SK-N-SH (cell line): Measurements from ENCODE around the gene VCPKMT. TPM values are rescaled to one million over a fixed set of nuclear protein-coding genes. Genes with fewer than 3 reads are reported as not detected.
A peak's percentile ranks its signal among the peaks of the same experiment; 100 is the strongest.

ENCODE experiments used
- CTCF ChIA-PET: fragments of 300-600, 350-600 bp; formaldehyde crosslinking; extraction: SDS; loops from one replicate; lab custom pipeline; 2021; lab: Yijun Ruan, JAX
- POLR2A ChIA-PET: fragments of 350-600 bp; sonication (Branson Sonifier 250); formaldehyde crosslinking; extraction: SDS; loops from one replicate; lab custom pipeline; 2020; ENCODE audit warnings: antibody characterized with exemption, inconsistent platforms; lab: Yijun Ruan, JAX
- DNase-seq: peaks from one replicate; pipeline ENCODE4 v3.0.0; 2012
- H2AFZ ChIP-seq: fragments of 200-600 bp; sonication (generic); 2 replicates; pipeline ENCODE4 v1.8.1; 2016; ENCODE audit warnings: antibody characterized with exemption, mild to moderate bottlenecking, low read depth
- H3F3A ChIP-seq: fragments of 200-600 bp; sonication (generic); replicated peaks from 2 replicates; pipeline ENCODE3; 2016; ENCODE audit warnings: antibody characterized with exemption, mild to moderate bottlenecking; ENCODE audit not compliant: insufficient read depth
- H3K27ac ChIP-seq, 2 experiments: fragments of 200-500 bp in 1 of 2; fragments of 200-600 bp in 1 of 2; sonication (Bioruptor generic) in 1 of 2; sonication (generic), shearing (Covaris generic) in 1 of 2; 2 replicates each; pipeline versions ENCODE4 v1.5.1 to v1.6.1; 2014 to 2016; ENCODE audit warnings: low read depth in 2 of 2, inconsistent platforms in 1 of 2, low read length in 1 of 2, mild to moderate bottlenecking in 1 of 2, mixed read lengths in 1 of 2
- H3K27me3 ChIP-seq: fragments of 200-600 bp; sonication (generic), shearing (Covaris generic); 2 replicates; pipeline ENCODE4 v1.6.1; 2016; ENCODE audit warnings: mixed run types; ENCODE audit not compliant: insufficient read depth
- H3K36me3 ChIP-seq, 2 experiments: fragments of 200-500 bp in 1 of 2; fragments of 200-600 bp in 1 of 2; sonication (Bioruptor generic) in 1 of 2; sonication (generic) in 1 of 2; replicated peaks in 1 of 2; 2 replicates each; pipeline versions ENCODE3 to v1.5.1; 2014 to 2016; ENCODE audit warnings: low read length in 1 of 2, mild to moderate bottlenecking in 1 of 2; ENCODE audit not compliant: insufficient read depth in 2 of 2, control insufficient read depth in 1 of 2
- H3K4me1 ChIP-seq, 2 experiments: fragments of 200-500 bp in 1 of 2; fragments of 200-600 bp in 1 of 2; sonication (Bioruptor generic) in 1 of 2; sonication (generic), shearing (Covaris generic) in 1 of 2; 2 replicates each; pipeline versions ENCODE4 v1.5.1 to v1.6.1; 2014 to 2016; ENCODE audit warnings: low read depth in 1 of 2, low read length in 1 of 2, mixed run types in 1 of 2; ENCODE audit not compliant: insufficient read depth in 2 of 2, control insufficient read depth in 1 of 2
- H3K4me2 ChIP-seq: fragments of 200-600 bp; sonication (generic), shearing (Covaris generic); 2 replicates; pipeline ENCODE4 v1.6.1; 2017; ENCODE audit warnings: mixed run types
- H3K4me3 ChIP-seq, 2 experiments: fragments of 200-500 bp in 1 of 2; fragments of 200-600 bp in 1 of 2; sonication (Bioruptor generic) in 1 of 2; sonication (generic), shearing (Covaris generic) in 1 of 2; 2 replicates each; pipeline versions ENCODE4 v1.5.1 to v1.8.1; 2014 to 2016; ENCODE audit warnings: low read depth in 2 of 2, inconsistent platforms in 1 of 2, low read length in 1 of 2, mild to moderate bottlenecking in 1 of 2, mixed read lengths in 1 of 2, moderate library complexity in 1 of 2
- H3K79me2 ChIP-seq: fragments of 200-600 bp; sonication (generic); 2 replicates; pipeline ENCODE4 v1.8.1; 2017; ENCODE audit warnings: mild to moderate bottlenecking; ENCODE audit not compliant: insufficient read depth
- H3K9ac ChIP-seq: fragments of 200-600 bp; sonication (generic); 2 replicates; pipeline ENCODE4 v1.6.1; 2017; ENCODE audit warnings: mixed run types
- H3K9me2 ChIP-seq: fragments of 200-600 bp; sonication (generic); 2 replicates; pipeline ENCODE4 v1.6.1; 2017; ENCODE audit warnings: mixed run types
- H3K9me3 ChIP-seq: fragments of 200-600 bp; sonication (generic); 2 replicates; pipeline ENCODE4 v1.6.1; 2017; ENCODE audit warnings: mixed run types, mild to moderate bottlenecking, moderate library complexity
- H4K20me1 ChIP-seq: fragments of 200-600 bp; sonication (generic); 2 replicates; pipeline ENCODE4 v1.6.1; 2017; ENCODE audit warnings: mild to moderate bottlenecking, mixed run types; ENCODE audit not compliant: insufficient read depth
- FOXM1 ChIP-seq: IDR thresholded peaks from 2 replicates; pipeline ENCODE4 v1.4.0; 2012; ENCODE audit warnings: low read depth, mild to moderate bottlenecking
- GABPA ChIP-seq: IDR thresholded peaks from 2 replicates; pipeline ENCODE4 v1.4.0; 2012; ENCODE audit warnings: low read depth, mild to moderate bottlenecking
- JUND ChIP-seq: IDR thresholded peaks from 2 replicates; pipeline ENCODE4 v1.4.0; 2012
- MXI1 ChIP-seq: IDR thresholded peaks from 2 replicates; pipeline ENCODE4 v1.6.1; 2012; ENCODE audit warnings: mild to moderate bottlenecking, low read depth, low read length, improper control_type of control experiment
- NRF1 ChIP-seq: IDR thresholded peaks from 2 replicates; pipeline ENCODE4 v1.6.1; 2012; ENCODE audit warnings: low read depth, mild to moderate bottlenecking, low read length
- PBX3 ChIP-seq: IDR thresholded peaks from 2 replicates; pipeline ENCODE4; 2012
- RCOR1 ChIP-seq: fragments of 150-350 bp; IDR thresholded peaks from 2 replicates; pipeline ENCODE4 v1.6.1; 2017; ENCODE audit warnings: antibody characterized with exemption, low read length
- REST ChIP-seq: IDR thresholded peaks from 2 replicates; pipeline ENCODE4 v1.6.1; 2012; ENCODE audit warnings: mild to moderate bottlenecking, low read depth, low read length, moderate library complexity
- RFX5 ChIP-seq: IDR thresholded peaks from 2 replicates; pipeline ENCODE4 v1.6.1; 2012; ENCODE audit warnings: mild to moderate bottlenecking, improper control_type of control experiment, low read length
- TEAD4 ChIP-seq: IDR thresholded peaks from 2 replicates; pipeline ENCODE4 v1.4.0; 2012; ENCODE audit warnings: mild to moderate bottlenecking, borderline replicate concordance; ENCODE audit not compliant: insufficient read depth
- WGBS: methylation state at CpG from one replicate; pipeline ENCODE4 v1.1.6; 2017; ENCODE audit warnings: low lambda C conversion rate; 5-methylcytosine and 5-hydroxymethylcytosine counted together
- polyA plus RNA-seq, 3 experiments: library from polyadenylated mRNA; depleted of rRNA; stranded (reverse); fragments of >200 nt; gene quantifications; 2 replicates each; pipeline ENCODE4 v1.2.3, GENCODE V29; 2012
- small RNA-seq, 7 experiments: library from RNA; depleted of rRNA; stranded (forward); fragments of <200 nt; gene quantifications; one replicate each; pipeline ENCODE3, GENCODE V24; 2012
- TF ChIP-seq, protein P1 (sequence below): IDR thresholded peaks from 2 replicates; pipeline ENCODE4 v1.4.0; 2012; ENCODE audit warnings: low read depth
- TF ChIP-seq, protein P2 (sequence below): IDR thresholded peaks from 2 replicates; pipeline ENCODE4 v1.4.0; 2012; ENCODE audit warnings: low read depth, borderline replicate concordance
- TF ChIP-seq, protein P3 (sequence below): fragments of 150-350 bp; IDR thresholded peaks from 2 replicates; pipeline ENCODE4 v1.6.1; 2016; ENCODE audit warnings: mild to moderate bottlenecking, low read depth, low read length

Gene VCPKMT
- polyA plus RNA-seq, 1 of the 3 experiments (the other 2 are of a cell fraction): 7.3 TPM

- no peak overlapping the region for H3K4me3 ChIP-seq
- H3K9ac ChIP-seq: peak overlapping the region; percentile 75
- peak overlapping the region; percentile 74 for H2AFZ ChIP-seq
- no peaks in the 10 kb centered on the region for H3K9me2 ChIP-seq
- H3F3A ChIP-seq: peaks cover 35% of the 10 kb centered on the region
- POLR2A ChIA-PET: no interaction called here
- H3K27me3 ChIP-seq: no peaks in the 10 kb centered on the region
- no peaks in the 10 kb centered on the region for H3K36me3 ChIP-seq
- 94% methylated on average over 11 of the region's 13 CpGs for WGBS
- no peaks in the 10 kb centered on the region for H4K20me1 ChIP-seq
- no peak for DNase-seq
- H3K27ac ChIP-seq: peak overlapping the region; percentile 95 to 98
- peak overlapping the region; percentile 55 for H3K4me2 ChIP-seq
- H3K4me1 ChIP-seq: peaks cover 32 to 40% of the 10 kb centered on the region in 2 experiments
- CTCF ChIA-PET: interaction anchor here (0.8 to 3.5 kb wide), 9 partner anchors 11 to 208 kb away, joined by 3 to 17 read pairs (median 5); partner anchors contain the start of genes ARF6 and NEMF
- no peak for TF ChIP-seq NRF1
- no peak for TF ChIP-seq RFX5
- TF ChIP-seq, protein P1, sequence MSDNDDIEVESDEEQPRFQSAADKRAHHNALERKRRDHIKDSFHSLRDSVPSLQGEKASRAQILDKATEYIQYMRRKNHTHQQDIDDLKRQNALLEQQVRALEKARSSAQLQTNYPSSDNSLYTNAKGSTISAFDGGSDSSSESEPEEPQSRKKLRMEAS: no peak
- no peak for TF ChIP-seq RCOR1
- TF ChIP-seq REST: no peak
- no peak for TF ChIP-seq TEAD4
- TF ChIP-seq PBX3: no peak
- TF ChIP-seq, protein P2, sequence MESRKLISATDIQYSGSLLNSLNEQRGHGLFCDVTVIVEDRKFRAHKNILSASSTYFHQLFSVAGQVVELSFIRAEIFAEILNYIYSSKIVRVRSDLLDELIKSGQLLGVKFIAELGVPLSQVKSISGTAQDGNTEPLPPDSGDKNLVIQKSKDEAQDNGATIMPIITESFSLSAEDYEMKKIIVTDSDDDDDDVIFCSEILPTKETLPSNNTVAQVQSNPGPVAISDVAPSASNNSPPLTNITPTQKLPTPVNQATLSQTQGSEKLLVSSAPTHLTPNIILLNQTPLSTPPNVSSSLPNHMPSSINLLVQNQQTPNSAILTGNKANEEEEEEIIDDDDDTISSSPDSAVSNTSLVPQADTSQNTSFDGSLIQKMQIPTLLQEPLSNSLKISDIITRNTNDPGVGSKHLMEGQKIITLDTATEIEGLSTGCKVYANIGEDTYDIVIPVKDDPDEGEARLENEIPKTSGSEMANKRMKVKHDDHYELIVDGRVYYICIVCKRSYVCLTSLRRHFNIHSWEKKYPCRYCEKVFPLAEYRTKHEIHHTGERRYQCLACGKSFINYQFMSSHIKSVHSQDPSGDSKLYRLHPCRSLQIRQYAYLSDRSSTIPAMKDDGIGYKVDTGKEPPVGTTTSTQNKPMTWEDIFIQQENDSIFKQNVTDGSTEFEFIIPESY: no peak
- TF ChIP-seq JUND: no peak
- no peak for TF ChIP-seq FOXM1
- TF ChIP-seq GABPA: no peak
- TF ChIP-seq, protein P3, sequence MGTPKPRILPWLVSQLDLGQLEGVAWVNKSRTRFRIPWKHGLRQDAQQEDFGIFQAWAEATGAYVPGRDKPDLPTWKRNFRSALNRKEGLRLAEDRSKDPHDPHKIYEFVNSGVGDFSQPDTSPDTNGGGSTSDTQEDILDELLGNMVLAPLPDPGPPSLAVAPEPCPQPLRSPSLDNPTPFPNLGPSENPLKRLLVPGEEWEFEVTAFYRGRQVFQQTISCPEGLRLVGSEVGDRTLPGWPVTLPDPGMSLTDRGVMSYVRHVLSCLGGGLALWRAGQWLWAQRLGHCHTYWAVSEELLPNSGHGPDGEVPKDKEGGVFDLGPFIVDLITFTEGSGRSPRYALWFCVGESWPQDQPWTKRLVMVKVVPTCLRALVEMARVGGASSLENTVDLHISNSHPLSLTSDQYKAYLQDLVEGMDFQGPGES: no peak
- TF ChIP-seq MXI1: no peak
- no peaks in the 10 kb centered on the region for H3K9me3 ChIP-seq
- no peaks in the 10 kb centered on the region for H3K79me2 ChIP-seq
Observed at GRCh38 chr14:50059763-50060616, 56.4 kb downstream of the VCPKMT start.

Small RNAs within 50 kb of the gene (small RNA-seq; reads per million reads assigned to genes)
- 0 reads per million in 7 experiments for gene RF00019

Other genes with a start within 250 kb of the VCPKMT start
- 32.2 and 45.2 TPM in 2 replicates for gene ARF6, start 223.5 kb downstream of the VCPKMT start, polyA plus RNA-seq (2012; rRNA removed)
- gene SOS2, start 115.0 kb upstream of the VCPKMT start, polyA plus RNA-seq (2012; rRNA removed): 6.2 and 8.2 TPM in 2 replicates
- gene L2HGDH, start 195.7 kb upstream of the VCPKMT start, polyA plus RNA-seq (2012; rRNA removed): 5.4 and 8.4 TPM in 2 replicates
- 20.3 and 22.7 TPM in 2 replicates for gene DMAC2L, start 195.8 kb upstream of the VCPKMT start, polyA plus RNA-seq (2012; rRNA removed)